ENCODE measurements around the gene ENO3.

ENO3 gene

GRCh38 chr17:4940555-4941318 lies 10.2 kb upstream of the ENO3 start:
- H3K4me3 Mint-ChIP-seq = peak overlapping the region; percentile 81 to 82
- ATAC-seq (replicated peaks) (no peak), DNase-seq (no peak)
- peak overlapping the region; percentile 97 for H3K27ac Mint-ChIP-seq
- no peaks in the 10 kb centered on the region for H3K9me3 Mint-ChIP-seq
- peaks cover 58 to 76% of the 10 kb centered on the region in 2 donors for H3K36me3 Mint-ChIP-seq
- no peaks in the 10 kb centered on the region for H3K27me3 Mint-ChIP-seq
- peaks cover 54 to 75% of the 10 kb centered on the region in 2 donors for H3K4me1 Mint-ChIP-seq

GRCh38 chr17:4941319-4941610 lies 9.7 kb upstream of the ENO3 start:
- ATAC-seq (replicated peaks) = no peak
- Mint-ChIP-seq H3K4me1 (peaks cover 54 to 81% of the 10 kb centered on the region in 2 donors), H3K36me3 (peaks cover 55 to 74% of the 10 kb centered on the region in 2 donors), H3K4me3 (peak overlapping the region; percentile 81 to 82), H3K27me3 (no peaks in the 10 kb centered on the region), H3K9me3 (no peaks in the 10 kb centered on the region), H3K27ac (peak overlapping the region; percentile 97)
- no peak for DNase-seq

- Mint-ChIP-seq H3K4me1 (peaks cover 53 to 78% of the 10 kb centered on the region in 2 donors), H3K27ac (peak overlapping the region; percentile 85), H3K4me3 (peak overlapping the region; percentile 82 to 86), H3K27me3 (no peaks in the 10 kb centered on the region), H3K9me3 (no peaks in the 10 kb centered on the region), H3K36me3 (peaks cover 58 to 75% of the 10 kb centered on the region in 2 donors)
- no peak for ATAC-seq (replicated peaks)
- no peak for DNase-seq
Observed at GRCh38 chr17:4942760-4943508, 8.0 kb upstream of the ENO3 start.

GRCh38 chr17:4944163-4944553 lies 6.8 kb upstream of the ENO3 start:
- DNase-seq (no peak), ATAC-seq (replicated peaks) (no peak)
- peaks cover 58 to 68% of the 10 kb centered on the region in 2 donors for H3K36me3 Mint-ChIP-seq
- peak overlapping the region; percentile 86 to 91 for H3K4me3 Mint-ChIP-seq
- H3K9me3 Mint-ChIP-seq = no peaks in the 10 kb centered on the region
- H3K4me1 Mint-ChIP-seq = peaks cover 46 to 66% of the 10 kb centered on the region in 2 donors
- no peaks in the 10 kb centered on the region for H3K27me3 Mint-ChIP-seq
- peak overlapping the region; percentile 95 for H3K27ac Mint-ChIP-seq

GRCh38 chr17:4944554-4945175 lies 6.3 kb upstream of the ENO3 start:
- DNase-seq = no peak
- H3K4me1 Mint-ChIP-seq = peaks cover 46 to 65% of the 10 kb centered on the region in 2 donors
- no peaks in the 10 kb centered on the region for H3K9me3 Mint-ChIP-seq
- peaks cover 58 to 68% of the 10 kb centered on the region in 2 donors for H3K36me3 Mint-ChIP-seq
- H3K27ac Mint-ChIP-seq = peak overlapping the region; percentile 95
- no peaks in the 10 kb centered on the region for H3K27me3 Mint-ChIP-seq
- ATAC-seq (replicated peaks) = no peak
- H3K4me3 Mint-ChIP-seq = peak overlapping the region; percentile 86 to 91

GRCh38 chr17:4945176-4945943 lies 5.6 kb upstream of the ENO3 start:
- DNase-seq = peak; percentile 81
- Mint-ChIP-seq H3K4me1 (peaks cover 47 to 68% of the 10 kb centered on the region in 2 donors), H3K4me3 (peak overlapping the region; percentile 86 to 91), H3K27me3 (no peaks in the 10 kb centered on the region), H3K9me3 (no peaks in the 10 kb centered on the region), H3K36me3 (peaks cover 57 to 68% of the 10 kb centered on the region in 2 donors), H3K27ac (peak overlapping the region; percentile 95)
- peak; percentile 46 to 49 for ATAC-seq (replicated peaks)

GRCh38 chr17:4945944-4946280 lies 5.0 kb upstream of the ENO3 start:
- Mint-ChIP-seq H3K4me3 (peak overlapping the region; percentile 86 to 91), H3K9me3 (no peaks in the 10 kb centered on the region), H3K27me3 (no peaks in the 10 kb centered on the region), H3K4me1 (peaks cover 52 to 70% of the 10 kb centered on the region in 2 donors), H3K36me3 (peaks cover 52 to 68% of the 10 kb centered on the region in 2 donors), H3K27ac (peak overlapping the region; percentile 95)
- DNase-seq (no peak), ATAC-seq (replicated peaks) (no peak)

GRCh38 chr17:4946312-4946976 lies 4.5 kb upstream of the ENO3 start:
- DNase-seq (no peak), ATAC-seq (replicated peaks) (peak in 1 of 2 donors; percentile 5)
- H3K4me1 Mint-ChIP-seq = peaks cover 52 to 70% of the 10 kb centered on the region in 2 donors
- H3K36me3 Mint-ChIP-seq = peaks cover 47 to 66% of the 10 kb centered on the region in 2 donors
- H3K9me3 Mint-ChIP-seq = no peaks in the 10 kb centered on the region
- peak overlapping the region; percentile 95 for H3K27ac Mint-ChIP-seq
- peak overlapping the region; percentile 86 to 91 for H3K4me3 Mint-ChIP-seq
- no peaks in the 10 kb centered on the region for H3K27me3 Mint-ChIP-seq

GRCh38 chr17:4947010-4947410 lies 3.9 kb upstream of the ENO3 start:
- H3K4me1 Mint-ChIP-seq = peaks cover 52 to 70% of the 10 kb centered on the region in 2 donors
- peak overlapping the region; percentile 86 to 91 for H3K4me3 Mint-ChIP-seq
- H3K9me3 Mint-ChIP-seq = no peaks in the 10 kb centered on the region
- H3K27me3 Mint-ChIP-seq = no peaks in the 10 kb centered on the region
- ATAC-seq (replicated peaks) (no peak), DNase-seq (no peak)
- H3K36me3 Mint-ChIP-seq = peaks cover 42 to 60% of the 10 kb centered on the region in 2 donors
- H3K27ac Mint-ChIP-seq = peak overlapping the region; percentile 95

- Mint-ChIP-seq H3K36me3 (peaks cover 41 to 55% of the 10 kb centered on the region in 2 donors), H3K27me3 (no peaks in the 10 kb centered on the region), H3K4me3 (peak overlapping the region; percentile 86 to 91), H3K4me1 (peaks cover 47 to 65% of the 10 kb centered on the region in 2 donors), H3K9me3 (no peaks in the 10 kb centered on the region), H3K27ac (peak overlapping the region; percentile 95)
- ATAC-seq (replicated peaks) (peak; percentile 9 to 15), DNase-seq (peak; percentile 50)
Observed at GRCh38 chr17:4947411-4948165, 3.3 kb upstream of the ENO3 start.

- peak; percentile 77 for DNase-seq
- Mint-ChIP-seq H3K36me3 (peaks cover 40 to 52% of the 10 kb centered on the region in 2 donors), H3K4me3 (peak within 1 kb of the TSS; percentile 86 to 91), H3K27me3 (no peaks in the 10 kb centered on the region), H3K4me1 (peaks cover 41 to 57% of the 10 kb centered on the region in 2 donors), H3K9me3 (no peaks in the 10 kb centered on the region), H3K27ac (peak within 1 kb of the TSS; percentile 95)
- peak; percentile 25 to 43 for ATAC-seq (replicated peaks)
Observed at GRCh38 chr17:4948166-4948930, 2.6 kb upstream of the ENO3 start, which contains the start of gene PFN1. Gene PFN1 (minus strand): TSS chr17:4948530. CDS start chr17:4948394, 136 bp downstream.

- DNase-seq (peak; percentile 82), ATAC-seq (replicated peaks) (peak; percentile 54 to 61)
- Mint-ChIP-seq H3K27me3 (no peaks in the 10 kb centered on the region), H3K9me3 (no peaks in the 10 kb centered on the region), H3K36me3 (peaks cover 36 to 54% of the 10 kb centered on the region in 2 donors), H3K4me3 (peak overlapping the region; percentile 86 to 91), H3K27ac (peak overlapping the region; percentile 95), H3K4me1 (peaks cover 40 to 52% of the 10 kb centered on the region in 2 donors)
Observed at GRCh38 chr17:4948931-4949320, 2.0 kb upstream of the ENO3 start.
